Activated CD4-positive, alpha-beta T cell treated with anti-CD3 and anti-CD28 coated beads, Interleukin-2, amount 50 U/mL, for 24 hours (primary cell): ENCODE data around the gene PDE4B.
"Not testable (repeated sequence)": the region's sequence is repeated elsewhere in the genome, so short reads cannot be mapped to it uniquely, and the experiment has no call there.

Source experiments
- DNase-seq, 2 donors: peaks; one replicate each; pipeline ENCODE4 v3.0.0-alpha.2; 2020; ENCODE audit warnings: low read depth in 1 of 2, low spot score in 1 of 2

Gene PDE4B

DNA sequence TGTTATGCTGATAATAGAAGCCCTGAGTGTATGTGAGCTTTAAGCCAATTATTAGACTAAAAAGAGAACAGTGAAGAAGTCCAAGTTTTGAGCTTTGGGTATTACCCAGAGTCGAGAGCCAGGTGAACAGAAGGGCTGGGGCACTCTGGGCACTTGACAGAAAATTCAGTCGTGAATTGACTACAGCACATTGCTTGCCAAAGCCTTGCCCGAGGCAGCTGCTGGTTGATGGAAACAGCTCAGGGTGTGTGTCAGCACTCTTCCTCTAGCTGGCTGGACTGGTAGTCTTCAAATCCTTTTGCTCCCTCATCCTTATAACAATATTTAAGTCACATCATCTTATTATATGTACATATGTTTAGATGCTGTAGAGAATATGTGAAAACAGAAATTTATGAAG is 21.3 kb downstream of the PDE4B start:
- DNase-seq: no peak

- no peak for DNase-seq
Observed at GRCh38 chr1:65814752-65815151, 22.1 kb downstream of the PDE4B start.

GRCh38 chr1:65817891-65818290 is 25.2 kb downstream of the PDE4B start:
- DNase-seq: no peak

DNA sequence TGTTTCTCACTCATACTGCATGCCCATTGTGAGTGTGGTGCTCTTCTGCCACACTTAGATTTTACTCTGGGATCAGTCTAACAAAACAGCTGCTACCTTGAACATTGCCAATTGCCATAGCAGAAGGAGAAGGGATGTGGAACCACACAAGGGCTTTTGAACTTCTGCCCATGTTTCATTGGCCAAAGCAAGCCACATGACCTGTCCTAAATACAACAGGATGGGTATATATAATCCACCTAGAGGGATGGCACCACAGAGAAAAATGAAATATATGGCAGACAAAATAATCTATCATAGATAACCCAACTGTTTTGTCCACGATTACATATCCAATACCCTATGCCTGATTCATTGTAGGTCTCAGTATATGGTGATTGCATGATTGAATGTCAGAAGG is 26.3 kb downstream of the PDE4B start:
- DNase-seq: no peak

DNA sequence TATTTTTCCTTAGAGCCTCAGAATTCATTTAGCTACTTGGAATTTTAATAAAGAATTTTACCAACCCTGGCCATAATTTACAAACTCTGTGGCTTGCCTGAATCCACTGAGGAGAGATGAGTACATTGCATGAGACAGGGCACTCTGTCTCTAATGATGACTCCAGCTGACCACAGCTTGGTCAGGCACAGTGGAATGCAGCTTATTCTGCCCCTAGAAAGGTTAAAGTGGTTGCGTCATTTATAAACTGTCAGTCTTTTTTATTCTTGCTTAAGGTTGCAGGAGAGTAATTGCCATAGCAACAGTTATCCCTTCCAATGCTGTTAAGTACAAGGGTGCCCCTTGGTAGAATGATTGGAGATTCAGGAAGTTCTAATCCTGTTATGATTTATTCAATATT is 28.3 kb downstream of the PDE4B start:
- no peak for DNase-seq

- no peak for DNase-seq
Observed at GRCh38 chr1:65821386-65821785, 28.7 kb downstream of the PDE4B start.

DNA sequence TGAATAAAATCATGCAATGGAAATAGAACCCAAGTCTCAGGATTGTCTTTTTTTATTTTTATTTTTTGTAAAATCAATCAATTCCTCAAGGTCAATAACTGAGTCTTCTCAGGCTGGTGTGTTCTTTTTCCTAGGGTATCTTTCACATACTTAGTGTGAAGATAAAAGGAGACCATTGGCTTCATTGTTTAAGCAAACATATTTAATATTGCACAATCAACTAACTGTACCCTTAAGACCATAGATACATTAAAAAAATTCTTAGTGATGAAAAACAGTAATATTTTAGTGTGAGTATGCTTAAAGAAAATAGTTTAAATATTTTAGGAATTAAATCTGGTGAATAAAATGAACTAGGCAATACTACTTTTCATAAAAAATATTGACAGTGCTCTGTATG is 31.4 kb downstream of the PDE4B start:
- no peak for DNase-seq

- DNase-seq: no peak
Observed at GRCh38 chr1:65825741-65826140, 33.0 kb downstream of the PDE4B start.

- no peak for DNase-seq
Observed at GRCh38 chr1:65826782-65827181, 34.1 kb downstream of the PDE4B start.

- no peak for DNase-seq
Observed at GRCh38 chr1:65827346-65827745, 34.7 kb downstream of the PDE4B start.

DNA sequence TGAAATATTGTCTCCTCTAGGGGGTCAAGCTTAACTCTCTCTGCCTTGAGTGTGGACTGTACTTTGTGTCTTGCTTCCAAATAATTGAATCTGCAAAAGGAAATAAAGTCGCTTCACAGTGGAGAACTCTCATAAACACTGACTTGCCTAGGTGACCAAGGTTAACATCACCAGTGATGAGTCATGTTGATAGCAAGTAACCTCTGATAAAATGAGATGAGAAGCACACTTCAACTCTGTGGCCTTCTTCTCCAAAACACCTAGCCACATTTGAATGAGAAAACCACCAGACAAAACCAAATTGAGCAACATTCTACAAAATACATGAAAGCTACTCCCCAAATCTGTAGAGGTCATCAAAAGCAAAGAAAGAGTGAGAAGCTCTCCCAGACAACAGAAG is 37.6 kb downstream of the PDE4B start:
- DNase-seq: no peak

GRCh38 chr1:65832296-65832695 is 39.6 kb downstream of the PDE4B start:
- no peak for DNase-seq

GRCh38 chr1:65836686-65837085 is 44.0 kb downstream of the PDE4B start:
- DNase-seq: no peak

- no peak for DNase-seq
Observed at GRCh38 chr1:65840683-65841082, 48.0 kb downstream of the PDE4B start.

- no peak for DNase-seq
Observed at GRCh38 chr1:65844296-65844695, 51.6 kb downstream of the PDE4B start.

- DNase-seq: no peak
Observed at GRCh38 chr1:65844821-65845534, 52.3 kb downstream of the PDE4B start.

- DNase-seq: no peak
Observed at GRCh38 chr1:65845535-65846060, 52.9 kb downstream of the PDE4B start.

GRCh38 chr1:65846866-65847265 is 54.2 kb downstream of the PDE4B start:
- DNase-seq: no peak

- DNase-seq: no peak
Observed at GRCh38 chr1:65850281-65850680, 57.6 kb downstream of the PDE4B start.

DNA sequence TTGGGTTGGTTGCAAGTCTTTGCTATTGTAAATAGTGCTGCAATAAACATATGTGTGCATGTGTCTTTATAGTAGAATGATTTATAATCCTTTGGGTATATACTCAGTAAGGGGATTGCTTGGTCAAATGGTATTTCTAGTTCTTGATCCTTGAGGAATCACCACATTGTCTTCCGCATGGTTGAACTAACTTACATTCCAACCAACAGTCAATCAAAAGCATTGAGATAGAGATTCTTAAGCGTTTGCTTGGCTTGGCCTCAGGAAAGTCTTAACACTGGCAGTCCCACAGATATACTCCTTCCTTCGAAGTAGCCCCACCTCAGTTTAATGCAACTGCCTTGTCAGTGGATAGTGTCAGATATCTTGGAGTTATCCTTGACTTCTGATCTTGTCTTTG is 63.9 kb downstream of the PDE4B start:
- not testable (repeated sequence) for DNase-seq

GRCh38 chr1:65866439-65866838 is 73.7 kb downstream of the PDE4B start:
- no peak for DNase-seq

DNA sequence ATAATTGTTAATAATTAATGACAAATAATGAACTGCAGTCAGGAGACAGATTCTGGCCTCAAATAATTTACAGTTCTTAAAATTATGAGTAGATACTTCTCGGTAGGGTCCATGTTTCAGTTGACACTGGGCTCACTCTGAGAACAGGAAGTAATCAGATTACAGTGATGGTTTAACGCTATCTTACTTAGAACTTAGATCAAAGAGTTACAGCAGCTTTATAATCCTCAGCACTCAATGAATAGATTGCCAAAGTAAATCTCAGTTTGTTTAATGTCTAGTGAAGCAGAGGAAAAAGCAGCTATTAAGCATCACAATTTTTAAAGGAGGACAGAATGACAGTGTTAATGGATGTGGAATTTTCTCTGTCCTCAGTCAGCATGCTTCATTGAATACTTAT is 79.6 kb downstream of the PDE4B start:
- no peak for DNase-seq

- DNase-seq: not testable (repeated sequence)
Observed at GRCh38 chr1:65878342-65878741, 85.6 kb downstream of the PDE4B start.
